ENCODE data around the gene LHX6. TPM values are rescaled to one million over a fixed set of nuclear protein-coding genes. Genes with fewer than 3 reads are reported as not detected.

LHX6 gene
- total and polyA plus RNA-seq, 2 of the 13 experiments (the other 11 are each of a cell fraction or from before 2014, with no cell fraction given) = 1.1 to 1.3 TPM

DNA sequence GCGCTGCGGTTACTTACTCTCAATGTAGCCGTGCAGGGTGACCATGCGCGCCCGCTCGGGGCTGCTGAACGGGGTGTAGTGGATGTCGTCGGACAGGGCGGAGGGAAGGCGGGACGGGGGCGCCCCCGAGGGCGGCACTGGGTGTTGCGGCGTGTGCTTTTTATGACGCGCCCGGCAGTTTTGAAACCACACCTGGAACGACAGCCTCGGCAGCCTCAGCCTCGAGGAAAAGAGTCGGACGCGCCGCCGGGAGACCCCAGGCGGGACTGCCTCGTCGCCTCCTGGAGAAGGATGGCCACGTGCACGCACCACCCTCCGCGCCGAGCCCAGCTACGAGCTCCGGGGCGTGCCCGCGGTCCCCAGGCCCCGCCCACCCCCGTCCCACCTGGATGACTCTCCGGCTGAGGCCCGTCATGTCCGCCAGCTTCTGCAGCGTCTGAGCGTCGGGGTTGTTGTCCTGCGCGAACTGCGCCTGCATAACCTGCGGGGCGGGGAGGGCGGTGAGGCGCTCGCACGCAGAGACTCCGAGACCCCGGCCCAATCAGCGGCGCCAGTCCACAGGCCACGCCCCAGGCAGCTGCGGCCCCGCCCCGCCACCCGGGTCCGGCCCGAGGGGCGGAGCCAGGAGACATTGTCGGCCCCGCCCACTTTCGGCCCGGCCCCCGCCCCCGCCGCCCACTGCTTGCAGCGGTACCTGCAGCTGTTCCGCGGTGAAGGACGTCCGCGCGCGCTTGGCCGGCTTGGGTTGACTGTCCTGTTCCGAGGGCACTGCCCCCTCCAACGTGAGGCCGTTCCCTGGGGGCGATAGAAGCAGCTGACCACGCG, 15.0 kb downstream of the LHX6 start (continued):
- peak; percentile 57 for TF ChIP-seq ZNF574 (CRISPR knock-in tag; IDR thresholded peaks at IDR 0.05)
- TF ChIP-seq, protein P1, sequence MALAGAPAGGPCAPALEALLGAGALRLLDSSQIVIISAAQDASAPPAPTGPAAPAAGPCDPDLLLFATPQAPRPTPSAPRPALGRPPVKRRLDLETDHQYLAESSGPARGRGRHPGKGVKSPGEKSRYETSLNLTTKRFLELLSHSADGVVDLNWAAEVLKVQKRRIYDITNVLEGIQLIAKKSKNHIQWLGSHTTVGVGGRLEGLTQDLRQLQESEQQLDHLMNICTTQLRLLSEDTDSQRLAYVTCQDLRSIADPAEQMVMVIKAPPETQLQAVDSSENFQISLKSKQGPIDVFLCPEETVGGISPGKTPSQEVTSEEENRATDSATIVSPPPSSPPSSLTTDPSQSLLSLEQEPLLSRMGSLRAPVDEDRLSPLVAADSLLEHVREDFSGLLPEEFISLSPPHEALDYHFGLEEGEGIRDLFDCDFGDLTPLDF (CRISPR knock-in tag; IDR thresholded peaks at IDR 0.05) = peak; percentile 61; the same call in 1 of the 2 replicates
- no peak for TF ChIP-seq RAD51 (IDR thresholded peaks at IDR 0.05; ENCODE audit: borderline replicate concordance)
- no peak for TF ChIP-seq ZC3H4 (CRISPR knock-in tag; IDR thresholded peaks at IDR 0.05; ENCODE audit: borderline replicate concordance)
- TF ChIP-seq SMAD3 (CRISPR knock-in tag; IDR thresholded peaks at IDR 0.05) = no peak
- no peak for TF ChIP-seq KMT2A (CRISPR knock-in tag; IDR thresholded peaks at IDR 0.05)
- no peak for TF ChIP-seq ZNF598 (CRISPR knock-in tag; IDR thresholded peaks at IDR 0.05; ENCODE audit: borderline replicate concordance)
- TF ChIP-seq TFE3 (CRISPR knock-in tag; IDR thresholded peaks at IDR 0.05) = peak; percentile 58; the same call in 1 of the 2 replicates
- TF ChIP-seq ZNF124 (CRISPR knock-in tag; IDR thresholded peaks at IDR 0.05) = no peak
- TF ChIP-seq RELA (CRISPR knock-in tag; IDR thresholded peaks at IDR 0.05) = no peak
- TF ChIP-seq, protein P2, sequence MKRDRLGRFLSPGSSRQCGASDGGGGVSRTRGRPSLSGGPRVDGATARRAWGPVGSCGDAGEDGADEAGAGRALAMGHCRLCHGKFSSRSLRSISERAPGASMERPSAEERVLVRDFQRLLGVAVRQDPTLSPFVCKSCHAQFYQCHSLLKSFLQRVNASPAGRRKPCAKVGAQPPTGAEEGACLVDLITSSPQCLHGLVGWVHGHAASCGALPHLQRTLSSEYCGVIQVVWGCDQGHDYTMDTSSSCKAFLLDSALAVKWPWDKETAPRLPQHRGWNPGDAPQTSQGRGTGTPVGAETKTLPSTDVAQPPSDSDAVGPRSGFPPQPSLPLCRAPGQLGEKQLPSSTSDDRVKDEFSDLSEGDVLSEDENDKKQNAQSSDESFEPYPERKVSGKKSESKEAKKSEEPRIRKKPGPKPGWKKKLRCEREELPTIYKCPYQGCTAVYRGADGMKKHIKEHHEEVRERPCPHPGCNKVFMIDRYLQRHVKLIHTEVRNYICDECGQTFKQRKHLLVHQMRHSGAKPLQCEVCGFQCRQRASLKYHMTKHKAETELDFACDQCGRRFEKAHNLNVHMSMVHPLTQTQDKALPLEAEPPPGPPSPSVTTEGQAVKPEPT (CRISPR knock-in tag; IDR thresholded peaks at IDR 0.05; ENCODE audit: low read depth) = no peak
- TF ChIP-seq ZNF792 (CRISPR knock-in tag; IDR thresholded peaks at IDR 0.05) = peak; percentile 41; the same call in 1 of the 2 replicates
- TF ChIP-seq FOXA1 (IDR thresholded peaks at IDR 0.05) = no peak
- no peak for TF ChIP-seq FOXA1 (CRISPR knock-in tag; IDR thresholded peaks at IDR 0.05)
- 0 out of 2 replicates have a peak, but pooled peaks have one; percentile 27 for TF ChIP-seq LBX2 (CRISPR knock-in tag; IDR thresholded peaks at IDR 0.05; ENCODE audit: borderline replicate concordance)
- peak; percentile 73 for TF ChIP-seq ZNF800 (CRISPR knock-in tag; IDR thresholded peaks at IDR 0.05)
- no peak for TF ChIP-seq NR2F6 (IDR thresholded peaks at IDR 0.05)
- no peak for TF ChIP-seq NR2F6 (CRISPR knock-in tag; IDR thresholded peaks at IDR 0.05)
- TF ChIP-seq TSC22D2 (CRISPR knock-in tag; IDR thresholded peaks at IDR 0.05; ENCODE audit: borderline replicate concordance) = peak; percentile 36; the same call in 1 of the 2 replicates
- no peak for TF ChIP-seq NCOA5 (CRISPR knock-in tag; IDR thresholded peaks at IDR 0.05)
- no peak for TF ChIP-seq ZNF839 (CRISPR knock-in tag; IDR thresholded peaks at IDR 0.05; ENCODE audit: borderline replicate concordance)

All from HepG2 (cell line).